ENCODE measurements around the gene VIPAS39. TPM values are rescaled to one million over a fixed set of nuclear protein-coding genes. Genes with fewer than 3 reads are reported as not detected.

Gene VIPAS39
- total RNA-seq, 1 experiment from 2014 or later = 16.8 TPM

DNA sequence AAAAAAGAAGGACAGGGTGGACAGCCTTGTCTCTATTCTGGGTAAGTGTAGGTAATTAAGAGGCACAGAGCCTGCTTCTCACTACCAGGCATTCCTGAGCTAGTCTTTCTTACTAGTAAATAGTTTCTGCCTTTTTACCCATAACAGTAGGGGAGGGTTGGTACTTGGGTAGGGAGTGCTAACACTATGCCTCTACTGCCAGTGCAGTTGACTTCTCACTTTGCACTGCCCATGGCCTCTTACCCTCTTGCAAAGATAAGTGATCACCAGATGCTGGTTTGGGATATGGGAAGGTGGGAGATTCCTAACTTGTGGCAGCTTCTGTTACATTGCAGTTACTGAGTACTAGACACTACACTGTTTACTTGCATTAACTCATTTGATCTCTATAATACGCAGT, 12.1 kb upstream of the VIPAS39 start:
- Histone ChIP-seq H3K4me3 (replicated peaks in 1 of 2; ENCODE audit: low read depth in 1 of 2, low read length in 2 of 2) (no peak overlapping the region), H3K9ac (ENCODE audit: low read length) (no peak overlapping the region), H3K79me2 (ENCODE audit: insufficient read depth, low read length) (peaks cover 4% of the 10 kb centered on the region; the same call in 1 of the 2 replicates), H3K27ac (ENCODE audit: low read depth, low read length) (no peak overlapping the region), H3K9me2 (ENCODE audit: insufficient read depth) (no peaks in the 10 kb centered on the region), H3K9me3 (ENCODE audit: control insufficient read depth in 1 of 2, insufficient read depth in 1 of 2, low read depth in 1 of 2, low read length in 2 of 2) (no peaks in the 10 kb centered on the region), H2AFZ (ENCODE audit: low read depth, low read length, poor library complexity, severe bottlenecking) (no peak overlapping the region), H3K36me3 (ENCODE audit: control insufficient read depth in 1 of 2, insufficient read depth in 2 of 2, low read length in 2 of 2) (peaks cover 37 to 39% of the 10 kb centered on the region in 2 experiments; a peak in 3 of 4 replicates), H3K4me2 (ENCODE audit: low read length) (no peak overlapping the region), H3K4me1 (ENCODE audit: control insufficient read depth in 1 of 2, insufficient read depth in 2 of 2, low read length in 2 of 2) (no peaks in the 10 kb centered on the region), H4K20me1 (ENCODE audit: insufficient read depth) (no peaks in the 10 kb centered on the region), H3K27me3 (ENCODE audit: insufficient read depth, low read length) (0 out of 2 replicates have a peak, but pooled peaks cover 4% of the 10 kb centered on the region)
- ChIA-PET RAD21 (ENCODE audit: low non-redundant PET in 1 of 2, low total read pairs in 2 of 2, uncharacterized antibody in 2 of 2, unreplicated experiment in 2 of 2) (no interaction called here), CTCF (interaction anchor here (1.5 kb wide), 1 partner anchor 11 kb away, joined by 5 read pairs; no protein-coding TSS in a partner anchor), POLR2A (no interaction called here)
- intact Hi-C loops (cut with micrococcal nuclease) = no loop called here
- no TSS peak for BruUV-seq (replicated peaks)
- ATAC-seq = 0 out of 2 replicates have a peak, but pooled peaks have one; percentile 13
- TF ChIP-seq SIN3A (IDR thresholded peaks at IDR 0.05; ENCODE audit: low read depth) = no peak
- TF ChIP-seq ZNF274 (IDR thresholded peaks at IDR 0.05; ENCODE audit: low read depth, low read length) = no peak
- TF ChIP-seq POLR2A (IDR thresholded peaks at IDR 0.05; ENCODE audit: borderline replicate concordance, extremely low read depth, insufficient read depth, insufficient read length) = no peak
- TF ChIP-seq SP1 (IDR thresholded peaks at IDR 0.05; ENCODE audit: low read depth) = no peak
- TF ChIP-seq EGR1 (IDR thresholded peaks at IDR 0.05; ENCODE audit: low read depth) = no peak
- TF ChIP-seq FOSL1 (IDR thresholded peaks at IDR 0.05; ENCODE audit: low read depth) = no peak
- TF ChIP-seq CBX3 (IDR thresholded peaks at IDR 0.05; ENCODE audit: low read depth) = no peak
- TF ChIP-seq JUND (IDR thresholded peaks at IDR 0.05) = no peak
- TF ChIP-seq CEBPB (IDR thresholded peaks at IDR 0.05; ENCODE audit: low read depth) = no peak
- TF ChIP-seq SRF (IDR thresholded peaks at IDR 0.05; ENCODE audit: low read depth) = no peak
- TF ChIP-seq RAD21 (IDR thresholded peaks at IDR 0.05; ENCODE audit: low read depth) = no peak
- TF ChIP-seq EZH2 (IDR thresholded peaks at IDR 0.05) = no peak
- TF ChIP-seq, protein P1, sequence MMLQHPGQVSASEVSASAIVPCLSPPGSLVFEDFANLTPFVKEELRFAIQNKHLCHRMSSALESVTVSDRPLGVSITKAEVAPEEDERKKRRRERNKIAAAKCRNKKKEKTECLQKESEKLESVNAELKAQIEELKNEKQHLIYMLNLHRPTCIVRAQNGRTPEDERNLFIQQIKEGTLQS (IDR thresholded peaks at IDR 0.05) = no peak
- no peak for TF ChIP-seq EZH2phosphoT487 (IDR thresholded peaks at IDR 0.05; ENCODE audit: borderline replicate concordance)
- TF ChIP-seq, protein P2, sequence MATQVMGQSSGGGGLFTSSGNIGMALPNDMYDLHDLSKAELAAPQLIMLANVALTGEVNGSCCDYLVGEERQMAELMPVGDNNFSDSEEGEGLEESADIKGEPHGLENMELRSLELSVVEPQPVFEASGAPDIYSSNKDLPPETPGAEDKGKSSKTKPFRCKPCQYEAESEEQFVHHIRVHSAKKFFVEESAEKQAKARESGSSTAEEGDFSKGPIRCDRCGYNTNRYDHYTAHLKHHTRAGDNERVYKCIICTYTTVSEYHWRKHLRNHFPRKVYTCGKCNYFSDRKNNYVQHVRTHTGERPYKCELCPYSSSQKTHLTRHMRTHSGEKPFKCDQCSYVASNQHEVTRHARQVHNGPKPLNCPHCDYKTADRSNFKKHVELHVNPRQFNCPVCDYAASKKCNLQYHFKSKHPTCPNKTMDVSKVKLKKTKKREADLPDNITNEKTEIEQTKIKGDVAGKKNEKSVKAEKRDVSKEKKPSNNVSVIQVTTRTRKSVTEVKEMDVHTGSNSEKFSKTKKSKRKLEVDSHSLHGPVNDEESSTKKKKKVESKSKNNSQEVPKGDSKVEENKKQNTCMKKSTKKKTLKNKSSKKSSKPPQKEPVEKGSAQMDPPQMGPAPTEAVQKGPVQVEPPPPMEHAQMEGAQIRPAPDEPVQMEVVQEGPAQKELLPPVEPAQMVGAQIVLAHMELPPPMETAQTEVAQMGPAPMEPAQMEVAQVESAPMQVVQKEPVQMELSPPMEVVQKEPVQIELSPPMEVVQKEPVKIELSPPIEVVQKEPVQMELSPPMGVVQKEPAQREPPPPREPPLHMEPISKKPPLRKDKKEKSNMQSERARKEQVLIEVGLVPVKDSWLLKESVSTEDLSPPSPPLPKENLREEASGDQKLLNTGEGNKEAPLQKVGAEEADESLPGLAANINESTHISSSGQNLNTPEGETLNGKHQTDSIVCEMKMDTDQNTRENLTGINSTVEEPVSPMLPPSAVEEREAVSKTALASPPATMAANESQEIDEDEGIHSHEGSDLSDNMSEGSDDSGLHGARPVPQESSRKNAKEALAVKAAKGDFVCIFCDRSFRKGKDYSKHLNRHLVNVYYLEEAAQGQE (IDR thresholded peaks at IDR 0.05; ENCODE audit: low read depth) = no peak
- TF ChIP-seq, protein P3, sequence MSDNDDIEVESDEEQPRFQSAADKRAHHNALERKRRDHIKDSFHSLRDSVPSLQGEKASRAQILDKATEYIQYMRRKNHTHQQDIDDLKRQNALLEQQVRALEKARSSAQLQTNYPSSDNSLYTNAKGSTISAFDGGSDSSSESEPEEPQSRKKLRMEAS (IDR thresholded peaks at IDR 0.05) = no peak
- TF ChIP-seq POLR2AphosphoS5 (IDR thresholded peaks at IDR 0.05; ENCODE audit: low read depth, low read length) = no peak
- TF ChIP-seq ZFX (IDR thresholded peaks at IDR 0.05) = no peak
- TF ChIP-seq, protein P4, sequence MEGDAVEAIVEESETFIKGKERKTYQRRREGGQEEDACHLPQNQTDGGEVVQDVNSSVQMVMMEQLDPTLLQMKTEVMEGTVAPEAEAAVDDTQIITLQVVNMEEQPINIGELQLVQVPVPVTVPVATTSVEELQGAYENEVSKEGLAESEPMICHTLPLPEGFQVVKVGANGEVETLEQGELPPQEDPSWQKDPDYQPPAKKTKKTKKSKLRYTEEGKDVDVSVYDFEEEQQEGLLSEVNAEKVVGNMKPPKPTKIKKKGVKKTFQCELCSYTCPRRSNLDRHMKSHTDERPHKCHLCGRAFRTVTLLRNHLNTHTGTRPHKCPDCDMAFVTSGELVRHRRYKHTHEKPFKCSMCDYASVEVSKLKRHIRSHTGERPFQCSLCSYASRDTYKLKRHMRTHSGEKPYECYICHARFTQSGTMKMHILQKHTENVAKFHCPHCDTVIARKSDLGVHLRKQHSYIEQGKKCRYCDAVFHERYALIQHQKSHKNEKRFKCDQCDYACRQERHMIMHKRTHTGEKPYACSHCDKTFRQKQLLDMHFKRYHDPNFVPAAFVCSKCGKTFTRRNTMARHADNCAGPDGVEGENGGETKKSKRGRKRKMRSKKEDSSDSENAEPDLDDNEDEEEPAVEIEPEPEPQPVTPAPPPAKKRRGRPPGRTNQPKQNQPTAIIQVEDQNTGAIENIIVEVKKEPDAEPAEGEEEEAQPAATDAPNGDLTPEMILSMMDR (IDR thresholded peaks at IDR 0.05 in 2 of 3, conservative IDR thresholded peaks at IDR 0.05 in 1 of 3; ENCODE audit: borderline replicate concordance in 1 of 3, insufficient read depth in 1 of 3, low read depth in 2 of 3, low read length in 2 of 3) = no peak
- DNase-seq (ENCODE audit: low read depth, low spot score) = no peak
